Immature natural killer cell (primary cell): ENCODE data around the gene UBASH3B. TPM values are rescaled to one million over a fixed set of nuclear protein-coding genes. Genes with fewer than 3 reads are reported as not detected.

ENCODE experiments used
- DNase-seq, 3 donors: peaks; one replicate each; pipeline ENCODE4 v3.0.0; 2022; ENCODE audit warnings: mixed read lengths in 1 of 3
- H3K27ac Mint-ChIP-seq, 6 donors: one replicate each; pipeline ENCODE4 v1.8.0; 2020; ENCODE audit warnings: mixed read lengths in 6 of 6, mild to moderate bottlenecking in 5 of 6, inconsistent platforms in 4 of 6, moderate library complexity in 3 of 6
- H3K27me3 Mint-ChIP-seq, 3 donors: one replicate each; pipeline ENCODE4 v1.8.0; 2020 to 2021; ENCODE audit warnings: low read depth in 3 of 3, mild to moderate bottlenecking in 3 of 3, mixed read lengths in 3 of 3, moderate library complexity in 3 of 3, inconsistent platforms in 1 of 3
- H3K36me3 Mint-ChIP-seq, 3 donors: one replicate each; pipeline ENCODE4 v1.8.0; 2020; ENCODE audit warnings: mixed read lengths in 3 of 3, inconsistent platforms in 2 of 3, mild to moderate bottlenecking in 2 of 3
- H3K4me1 Mint-ChIP-seq, 2 donors: one replicate each; pipeline ENCODE4 v1.8.0; 2020; ENCODE audit warnings: inconsistent platforms in 2 of 2, mild to moderate bottlenecking in 2 of 2, mixed read lengths in 2 of 2, moderate library complexity in 1 of 2
- H3K4me3 Mint-ChIP-seq, 5 donors: one replicate each; pipeline ENCODE4 v1.8.0; 2020; ENCODE audit warnings: mild to moderate bottlenecking in 5 of 5, mixed read lengths in 5 of 5, inconsistent platforms in 3 of 5, moderate library complexity in 3 of 5
- H3K9me3 Mint-ChIP-seq, 6 donors: one replicate each; pipeline ENCODE4 v1.8.0; 2020; ENCODE audit warnings: mild to moderate bottlenecking in 6 of 6, mixed read lengths in 6 of 6, inconsistent platforms in 4 of 6, moderate library complexity in 3 of 6
- polyA plus RNA-seq, 3 donors: library from polyadenylated mRNA; unstranded; fragments of 300-500 nt; fragmentation: Illumina TruSeq; gene quantifications; one replicate each; pipeline ENCODE4 v1.2.3, GENCODE V29; 2021

Gene UBASH3B
- polyA plus RNA-seq, 3 donors from 2014 or later = 7.5 to 17.5 (median 9.6) TPM

DNA sequence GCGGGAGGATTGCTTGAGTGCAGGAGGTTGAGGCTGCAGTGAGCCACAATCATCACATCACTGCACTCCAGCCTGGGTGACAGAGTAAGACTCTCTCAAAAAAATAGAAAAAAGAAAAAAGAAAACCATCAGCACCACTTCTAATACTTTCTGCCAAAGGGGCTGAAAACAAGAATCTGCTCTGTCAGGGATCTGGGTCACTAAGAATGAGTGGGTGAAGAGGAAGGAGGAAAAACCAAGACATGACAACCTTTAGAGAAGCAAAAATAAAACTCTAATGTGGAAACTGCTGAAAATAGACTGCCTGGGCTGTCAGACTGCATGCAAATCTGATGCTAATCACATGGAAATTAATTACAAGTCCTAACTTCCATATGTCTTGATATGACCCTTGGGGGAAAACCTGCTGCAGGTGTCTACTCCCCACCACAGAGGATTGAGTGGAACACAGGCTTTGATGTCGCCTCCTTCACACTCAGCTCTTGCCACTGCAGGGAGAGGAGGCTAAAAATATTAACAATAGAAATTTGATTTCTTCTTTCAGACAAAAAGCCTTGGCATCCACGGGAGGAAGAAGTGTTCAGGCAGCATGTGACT lies 120.3 kb downstream of the UBASH3B start:
- Mint-ChIP-seq H3K27me3 (peaks cover 0 to 1% (median 0%) of the 10 kb centered on the region in 3 donors), H3K4me3 (no peak overlapping the region), H3K9me3 (no peaks in the 10 kb centered on the region), H3K36me3 (peaks cover 0 to 28% (median 8%) of the 10 kb centered on the region in 3 donors), H3K4me1 (peaks cover 0 to 7% of the 10 kb centered on the region in 2 donors), H3K27ac (peak overlapping the region in 2 of 6 donors; percentile 8 to 10)
- DNase-seq = no peak

DNA sequence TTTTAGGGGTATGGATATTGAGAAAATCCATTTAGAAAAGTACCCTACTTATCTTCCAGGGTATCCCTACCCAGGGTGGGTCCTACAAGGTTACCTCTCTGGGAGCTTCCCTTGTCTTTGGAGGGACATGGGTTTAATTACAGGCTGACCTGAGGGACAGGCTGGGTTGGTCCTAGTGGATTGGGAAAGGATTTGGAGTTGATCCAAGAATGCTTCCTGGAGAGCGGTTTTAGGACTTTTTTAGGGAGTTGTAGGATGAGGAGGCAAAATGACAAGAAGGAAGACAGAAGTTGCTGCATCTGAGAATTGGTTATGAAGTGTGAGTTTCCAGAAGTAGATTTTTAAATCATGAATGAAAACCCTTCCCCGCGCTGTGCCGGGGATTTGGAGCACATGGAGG lies 121.0 kb downstream of the UBASH3B start:
- Mint-ChIP-seq H3K9me3 (no peaks in the 10 kb centered on the region), H3K27ac (no peak overlapping the region), H3K4me1 (peaks cover 0 to 12% of the 10 kb centered on the region in 2 donors), H3K27me3 (peaks cover 0 to 1% (median 0%) of the 10 kb centered on the region in 3 donors), H3K36me3 (peaks cover 0 to 28% (median 8%) of the 10 kb centered on the region in 3 donors), H3K4me3 (no peak overlapping the region)
- DNase-seq = no peak

DNA sequence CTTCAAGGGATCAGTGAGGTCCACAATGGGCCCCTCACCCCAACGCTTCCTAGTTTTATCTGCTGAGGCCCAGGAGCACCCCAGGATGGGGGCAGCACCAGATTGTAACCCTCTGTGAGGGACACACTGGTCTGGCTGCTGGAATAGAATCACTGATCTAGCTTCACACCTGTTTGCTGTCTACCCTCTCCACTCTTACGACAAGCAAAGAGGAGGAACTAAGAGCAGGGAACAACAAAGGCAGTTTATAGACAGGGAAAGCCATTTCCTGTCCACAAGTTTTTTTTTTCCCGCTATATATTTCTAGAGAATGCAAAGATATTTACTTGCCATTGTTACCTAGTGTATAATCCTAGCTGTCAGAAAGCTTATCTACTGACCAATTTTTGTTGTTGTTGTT lies 121.8 kb downstream of the UBASH3B start:
- no peaks in the 10 kb centered on the region for H3K9me3 Mint-ChIP-seq
- no peaks in the 10 kb centered on the region for H3K27me3 Mint-ChIP-seq
- no peak overlapping the region for H3K27ac Mint-ChIP-seq
- no peak for DNase-seq
- H3K36me3 Mint-ChIP-seq = peaks cover 0 to 28% (median 8%) of the 10 kb centered on the region in 3 donors
- no peak overlapping the region for H3K4me3 Mint-ChIP-seq
- H3K4me1 Mint-ChIP-seq = peaks cover 0 to 17% of the 10 kb centered on the region in 2 donors

DNA sequence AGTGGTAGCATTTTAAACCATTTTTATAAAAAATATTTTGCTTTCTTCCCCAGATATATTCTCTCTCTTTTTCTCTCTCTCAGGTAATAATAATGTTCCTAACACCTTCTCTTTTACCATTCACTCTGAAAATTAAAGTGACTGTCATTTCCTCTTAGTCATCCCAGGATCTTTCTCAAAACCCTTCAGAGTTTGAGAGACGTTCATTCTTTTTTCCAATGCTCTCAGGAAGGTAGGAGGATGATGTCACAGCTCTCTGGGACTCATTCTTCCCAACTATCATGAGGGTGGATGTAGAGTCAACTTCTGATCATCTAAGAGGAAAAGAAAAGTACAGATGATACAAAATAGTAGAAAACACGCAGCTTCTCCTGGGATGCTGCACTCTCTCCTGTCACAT lies 122.6 kb downstream of the UBASH3B start:
- Mint-ChIP-seq H3K27me3 (no peaks in the 10 kb centered on the region), H3K4me3 (no peak overlapping the region), H3K36me3 (peaks cover 5 to 30% (median 13%) of the 10 kb centered on the region in 3 donors), H3K27ac (peak overlapping the region in 1 of 6 donors; percentile 72), H3K4me1 (peaks cover 0 to 17% of the 10 kb centered on the region in 2 donors), H3K9me3 (no peaks in the 10 kb centered on the region)
- no peak for DNase-seq

DNA sequence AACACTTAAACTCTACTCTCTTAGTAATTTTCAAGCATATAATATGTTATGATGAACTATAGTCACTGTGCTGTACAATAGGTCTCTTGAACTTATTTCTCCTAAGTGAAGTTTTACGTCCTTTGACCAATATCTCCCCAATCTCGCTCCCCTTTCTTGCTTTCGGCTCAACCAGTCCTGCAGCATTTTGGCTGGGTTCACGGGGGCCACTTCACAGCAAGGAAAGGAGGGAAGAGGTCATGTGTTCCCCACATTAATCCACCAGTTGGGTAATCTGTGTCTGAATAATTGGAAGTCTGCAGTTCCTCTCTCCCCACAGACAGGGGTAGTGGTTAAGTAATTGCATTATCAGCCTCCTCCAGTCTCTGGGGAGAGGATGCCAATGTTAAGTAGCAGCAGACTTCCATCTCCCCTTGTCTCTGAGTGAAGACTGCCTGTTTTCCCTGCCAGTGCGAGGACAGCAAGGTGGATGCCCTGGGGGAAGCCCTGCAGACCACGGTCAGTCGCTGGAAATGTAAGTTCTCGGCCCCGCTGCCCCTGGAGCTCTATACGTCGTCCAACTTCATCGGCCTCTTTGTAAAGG lies 123.6 kb downstream of the UBASH3B start:
- no peak overlapping the region for H3K27ac Mint-ChIP-seq
- peaks cover 10 to 37% (median 20%) of the 10 kb centered on the region in 3 donors for H3K36me3 Mint-ChIP-seq
- no peak for DNase-seq
- H3K4me1 Mint-ChIP-seq = peaks cover 0 to 17% of the 10 kb centered on the region in 2 donors
- no peaks in the 10 kb centered on the region for H3K27me3 Mint-ChIP-seq
- H3K9me3 Mint-ChIP-seq = no peaks in the 10 kb centered on the region
- H3K4me3 Mint-ChIP-seq = no peak overlapping the region

DNA sequence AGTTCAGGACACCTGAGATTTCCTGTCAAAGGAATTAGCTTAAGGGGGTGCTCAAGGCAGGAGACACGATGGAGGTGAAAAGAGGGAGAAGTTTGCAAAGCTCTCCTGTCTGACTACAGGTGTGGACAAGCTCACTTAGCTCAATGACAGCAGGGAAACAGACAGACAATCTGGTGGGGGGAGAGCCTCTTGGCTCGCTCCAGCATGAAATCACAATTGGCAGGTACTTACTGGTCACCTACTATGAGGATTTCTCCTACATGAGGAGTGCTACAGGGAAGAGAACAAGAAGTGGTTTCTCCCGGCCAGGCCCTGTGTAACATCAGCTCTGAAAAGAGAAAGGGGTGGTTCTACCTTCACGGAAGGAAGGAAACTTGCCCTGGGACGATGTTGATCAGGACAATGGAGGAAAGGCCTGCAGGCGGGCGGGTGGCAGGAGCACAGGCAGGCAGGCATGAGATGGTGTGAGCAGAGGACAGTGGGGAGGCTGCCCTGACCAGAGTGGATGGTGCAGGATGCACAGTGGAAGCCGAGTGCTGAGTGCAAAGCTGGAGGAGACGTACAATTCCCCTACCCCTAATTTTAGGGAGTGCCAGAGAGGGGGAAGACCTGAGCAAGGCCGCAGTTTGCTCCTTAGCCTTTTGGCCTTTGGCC lies 124.9 kb downstream of the UBASH3B start:
- Mint-ChIP-seq H3K27me3 (no peaks in the 10 kb centered on the region), H3K27ac (no peak overlapping the region), H3K4me3 (no peak overlapping the region), H3K4me1 (peaks cover 0 to 16% of the 10 kb centered on the region in 2 donors), H3K36me3 (peaks cover 14 to 49% (median 31%) of the 10 kb centered on the region in 3 donors), H3K9me3 (no peaks in the 10 kb centered on the region)
- no peak for DNase-seq

DNA sequence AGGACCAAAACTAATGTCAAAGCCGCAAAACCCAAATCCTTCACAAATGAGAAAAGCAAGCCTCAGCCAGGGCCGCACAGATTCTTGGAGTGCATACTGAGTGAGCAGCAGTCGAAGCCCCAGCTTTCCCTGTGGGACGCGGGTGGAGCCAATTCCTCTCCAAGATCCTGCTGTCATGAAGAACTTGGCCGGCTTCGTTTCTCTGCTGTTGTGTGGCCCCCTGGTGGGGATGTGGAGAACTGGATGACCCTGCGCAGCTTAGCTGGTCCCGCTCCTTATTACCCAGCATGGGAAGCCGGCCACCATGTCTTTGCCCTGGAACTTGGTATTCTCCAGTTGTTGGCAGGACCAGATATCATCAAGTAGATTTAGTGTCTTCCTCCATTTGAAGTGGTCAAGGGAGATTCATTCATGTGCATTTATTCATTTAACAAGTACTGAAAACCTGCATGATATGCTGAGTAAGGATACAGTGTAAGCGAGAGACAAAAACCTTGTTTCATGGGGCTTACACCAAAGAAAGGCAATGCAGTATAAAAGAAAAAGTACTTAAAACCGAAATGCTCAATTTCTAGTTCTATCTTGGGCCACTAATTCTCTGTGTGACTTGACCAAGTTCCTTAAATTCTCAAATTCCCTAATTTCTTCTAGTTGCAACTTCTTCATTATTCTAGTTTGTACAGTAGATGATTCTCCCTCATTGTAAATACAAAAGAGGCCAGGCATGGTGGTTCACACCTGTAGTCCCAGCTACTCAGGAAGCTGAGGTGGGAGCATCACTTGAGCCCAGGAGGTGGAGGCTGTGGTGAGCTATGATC lies 126.1 kb downstream of the UBASH3B start:
- Mint-ChIP-seq H3K4me3 (no peak overlapping the region), H3K4me1 (peaks cover 0 to 9% of the 10 kb centered on the region in 2 donors), H3K27ac (no peak overlapping the region), H3K27me3 (no peaks in the 10 kb centered on the region), H3K9me3 (no peaks in the 10 kb centered on the region), H3K36me3 (peaks cover 14 to 51% (median 31%) of the 10 kb centered on the region in 3 donors)
- DNase-seq = peak; percentile 55 to 62 (median 59)

DNA sequence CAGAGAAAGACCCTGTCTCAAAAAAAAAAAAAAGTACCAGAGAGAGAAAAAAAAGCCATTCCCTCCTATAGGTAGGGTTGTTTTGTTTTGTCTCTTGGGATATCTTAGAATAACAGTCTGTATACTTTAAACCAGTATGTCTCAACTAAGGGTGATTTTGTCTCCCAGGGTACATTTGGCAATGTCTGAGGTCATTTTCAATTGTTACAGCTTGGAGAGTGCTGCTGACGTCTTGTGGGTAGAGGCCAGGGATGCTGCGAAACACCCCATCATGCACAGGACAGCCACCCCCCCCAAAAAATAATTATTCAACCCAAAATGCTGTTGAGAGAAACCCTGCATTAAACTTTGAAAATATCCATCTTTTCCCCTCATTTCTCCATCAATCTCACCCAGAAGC lies 126.7 kb downstream of the UBASH3B start:
- H3K27ac Mint-ChIP-seq = no peak overlapping the region
- H3K27me3 Mint-ChIP-seq = no peaks in the 10 kb centered on the region
- H3K4me3 Mint-ChIP-seq = no peak overlapping the region
- H3K4me1 Mint-ChIP-seq = peaks cover 0 to 9% of the 10 kb centered on the region in 2 donors
- H3K9me3 Mint-ChIP-seq = no peaks in the 10 kb centered on the region
- DNase-seq = no peak
- peaks cover 14 to 49% (median 31%) of the 10 kb centered on the region in 3 donors for H3K36me3 Mint-ChIP-seq

DNA sequence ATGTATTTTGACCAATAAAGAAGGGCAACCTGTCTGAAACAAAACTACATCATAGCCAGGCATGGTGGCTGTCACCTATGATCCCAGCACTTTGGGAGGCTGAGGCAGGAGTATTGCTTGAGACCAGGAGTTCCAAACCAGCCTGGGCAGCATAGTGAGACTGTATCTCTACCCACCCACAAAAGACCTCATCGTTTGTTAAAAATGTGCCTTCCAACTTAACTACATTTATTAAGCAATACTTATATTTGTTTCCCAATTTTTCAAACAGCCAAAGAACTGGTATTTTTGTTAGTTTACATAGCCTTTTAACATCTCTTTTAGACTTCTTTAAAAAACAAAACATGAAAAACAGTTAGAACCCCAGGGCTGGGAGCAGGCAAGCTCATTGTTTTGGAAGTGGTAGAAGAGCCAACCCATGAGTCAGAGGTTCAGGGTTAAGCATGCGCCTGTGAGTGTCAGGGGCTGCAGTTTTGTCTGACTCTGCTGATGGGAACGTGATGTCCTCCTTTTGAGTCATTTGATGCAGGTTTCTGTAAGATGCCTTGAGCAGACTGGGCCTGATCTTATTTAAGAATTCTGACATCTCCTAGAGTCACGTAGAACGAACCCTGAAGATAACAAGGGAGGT lies 128.9 kb downstream of the UBASH3B start:
- DNase-seq = no peak
- Mint-ChIP-seq H3K36me3 (peaks cover 14 to 42% (median 27%) of the 10 kb centered on the region in 3 donors), H3K4me3 (no peak overlapping the region), H3K4me1 (peaks cover 0 to 9% of the 10 kb centered on the region in 2 donors), H3K9me3 (no peaks in the 10 kb centered on the region), H3K27me3 (no peaks in the 10 kb centered on the region), H3K27ac (no peak overlapping the region)

DNA sequence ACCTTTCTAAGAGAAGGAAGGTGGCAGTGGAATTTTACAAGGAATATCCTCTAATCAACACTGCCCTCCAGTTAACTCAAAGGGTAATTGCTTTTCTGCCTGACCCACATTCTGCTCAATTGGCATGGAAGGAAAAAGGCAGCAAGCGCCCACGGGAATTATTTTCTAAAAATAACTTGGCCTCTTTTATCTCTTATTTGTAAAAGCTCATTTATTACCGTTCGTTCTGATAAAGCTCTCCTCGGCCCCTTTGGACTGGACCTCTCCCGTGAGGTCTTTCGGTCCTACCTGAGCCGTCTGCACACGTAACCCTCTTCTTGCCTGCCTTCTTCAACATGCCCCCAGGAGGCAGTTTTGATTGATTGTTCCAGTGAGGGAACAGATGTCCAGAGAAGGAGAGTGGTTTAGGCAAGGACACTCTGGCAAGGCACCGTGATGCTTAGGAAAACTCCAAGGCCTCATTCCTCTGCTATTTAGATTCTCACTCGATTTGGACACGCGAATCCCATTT lies 129.6 kb downstream of the UBASH3B start:
- Mint-ChIP-seq H3K36me3 (peaks cover 14 to 40% (median 23%) of the 10 kb centered on the region in 3 donors), H3K4me3 (no peak overlapping the region), H3K4me1 (peaks cover 0 to 9% of the 10 kb centered on the region in 2 donors), H3K9me3 (no peaks in the 10 kb centered on the region), H3K27ac (no peak overlapping the region), H3K27me3 (no peaks in the 10 kb centered on the region)
- DNase-seq = no peak

DNA sequence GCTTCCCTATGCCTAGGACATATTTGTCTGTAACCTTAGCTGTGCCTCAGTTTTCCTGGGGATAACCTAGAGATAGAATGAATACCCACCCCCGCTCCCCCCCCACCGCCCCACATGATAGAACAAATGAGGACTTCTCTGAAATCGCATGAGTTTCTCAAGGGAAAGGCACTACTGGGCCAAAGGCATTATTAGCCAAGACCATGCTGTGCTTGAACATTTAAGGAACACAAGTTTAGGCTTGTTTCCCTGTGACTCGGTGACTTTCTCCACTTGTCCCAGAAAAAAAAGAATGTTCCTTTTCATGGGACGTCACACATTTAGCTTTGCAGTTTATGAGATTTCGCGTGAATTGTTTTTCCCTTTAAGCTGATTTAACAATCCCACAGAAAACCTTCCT lies 131.4 kb downstream of the UBASH3B start:
- no peak for DNase-seq
- peaks cover 14 to 36% (median 26%) of the 10 kb centered on the region in 3 donors for H3K36me3 Mint-ChIP-seq
- peaks cover 0 to 1% of the 10 kb centered on the region in 2 donors for H3K4me1 Mint-ChIP-seq
- H3K4me3 Mint-ChIP-seq = no peak overlapping the region
- H3K9me3 Mint-ChIP-seq = no peaks in the 10 kb centered on the region
- no peak overlapping the region for H3K27ac Mint-ChIP-seq
- H3K27me3 Mint-ChIP-seq = no peaks in the 10 kb centered on the region

DNA sequence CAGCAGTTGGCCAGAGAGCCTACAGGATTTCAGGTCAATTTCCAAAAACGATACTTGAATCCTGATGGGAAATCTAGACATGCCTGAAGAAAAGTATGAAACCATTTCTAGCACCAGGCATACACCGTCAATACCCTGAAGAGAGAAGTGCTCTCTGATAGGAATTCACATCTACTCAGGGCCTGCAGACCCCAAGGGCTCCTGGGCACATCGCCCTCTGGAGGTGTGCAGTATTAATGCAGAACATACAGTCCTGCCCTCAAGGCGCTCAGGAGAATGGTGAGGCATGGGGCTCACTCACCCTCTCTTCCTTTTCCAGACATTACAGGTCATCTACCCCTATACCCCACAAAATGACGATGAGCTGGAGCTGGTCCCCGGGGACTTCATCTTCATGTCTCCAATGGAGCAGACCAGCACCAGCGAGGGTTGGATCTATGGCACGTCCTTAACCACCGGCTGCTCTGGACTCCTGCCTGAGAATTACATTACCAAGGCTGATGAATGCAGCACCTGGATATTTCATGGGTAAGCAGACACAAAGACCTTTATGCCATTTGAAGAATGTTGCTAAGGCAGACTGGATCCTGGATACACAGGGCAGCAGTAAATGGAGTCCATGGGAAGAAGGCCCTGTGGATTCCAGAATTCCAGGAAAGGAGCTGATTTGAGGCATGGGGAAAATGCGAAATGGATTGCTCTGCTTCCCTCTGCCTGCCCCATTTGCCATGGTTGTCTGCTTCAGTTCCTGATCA lies 133.4 kb downstream of the UBASH3B start:
- Mint-ChIP-seq H3K27ac (no peak overlapping the region), H3K27me3 (no peaks in the 10 kb centered on the region), H3K36me3 (peaks cover 3 to 34% (median 17%) of the 10 kb centered on the region in 3 donors), H3K9me3 (no peaks in the 10 kb centered on the region), H3K4me3 (no peak overlapping the region), H3K4me1 (no peaks in the 10 kb centered on the region)
- no peak for DNase-seq

DNA sequence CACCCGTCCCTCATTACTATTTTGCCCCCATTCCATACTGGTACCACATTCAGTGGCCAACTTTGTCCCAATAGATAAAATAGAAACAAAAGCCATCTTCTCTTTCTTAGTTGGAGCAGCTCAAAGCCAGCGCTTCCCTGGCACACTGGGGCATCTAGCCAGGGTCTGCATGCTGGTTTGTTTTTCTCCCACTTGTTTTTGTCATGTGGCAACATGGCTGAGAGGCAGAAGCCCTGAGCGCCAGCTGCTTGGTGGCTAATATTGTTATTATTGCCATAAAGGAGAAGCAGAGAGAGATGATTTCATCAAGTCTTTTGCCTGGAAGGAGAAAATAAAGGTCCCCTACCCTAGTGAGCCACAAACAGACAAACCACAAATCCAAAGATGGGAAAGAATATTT lies 134.4 kb downstream of the UBASH3B start:
- no peak overlapping the region for H3K27ac Mint-ChIP-seq
- no peaks in the 10 kb centered on the region for H3K27me3 Mint-ChIP-seq
- H3K4me1 Mint-ChIP-seq = no peaks in the 10 kb centered on the region
- H3K9me3 Mint-ChIP-seq = no peaks in the 10 kb centered on the region
- no peak for DNase-seq
- H3K36me3 Mint-ChIP-seq = peaks cover 3 to 29% (median 7%) of the 10 kb centered on the region in 3 donors
- H3K4me3 Mint-ChIP-seq = no peak overlapping the region
